Activated effector memory CD4-positive, alpha-beta T cell treated with Interleukin-2 at 50 U/mL for 16 hours (primary cell): Measurements from ENCODE around the gene GFRAL.
"Not testable (repeated sequence)": the region's sequence is repeated elsewhere in the genome, so short reads cannot be mapped to it uniquely, and the experiment has no call there.

Source experiments
- DNase-seq: peaks from one replicate; pipeline ENCODE4 v3.0.0-alpha.2; 2020

GFRAL gene, protein sequence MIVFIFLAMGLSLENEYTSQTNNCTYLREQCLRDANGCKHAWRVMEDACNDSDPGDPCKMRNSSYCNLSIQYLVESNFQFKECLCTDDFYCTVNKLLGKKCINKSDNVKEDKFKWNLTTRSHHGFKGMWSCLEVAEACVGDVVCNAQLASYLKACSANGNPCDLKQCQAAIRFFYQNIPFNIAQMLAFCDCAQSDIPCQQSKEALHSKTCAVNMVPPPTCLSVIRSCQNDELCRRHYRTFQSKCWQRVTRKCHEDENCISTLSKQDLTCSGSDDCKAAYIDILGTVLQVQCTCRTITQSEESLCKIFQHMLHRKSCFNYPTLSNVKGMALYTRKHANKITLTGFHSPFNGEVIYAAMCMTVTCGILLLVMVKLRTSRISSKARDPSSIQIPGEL

GRCh38 chr6:55327169-55327568 lies at the start of gene GFRAL:
Gene GFRAL, plus strand, starts transcription at chr6:55327469. Its CDS starts 86 bp downstream, at chr6:55327555.
- DNase-seq, result no peak

GRCh38 chr6:55277646-55278045 lies 49.6 kb upstream of the GFRAL start:
- DNase-seq, result no peak

DNA sequence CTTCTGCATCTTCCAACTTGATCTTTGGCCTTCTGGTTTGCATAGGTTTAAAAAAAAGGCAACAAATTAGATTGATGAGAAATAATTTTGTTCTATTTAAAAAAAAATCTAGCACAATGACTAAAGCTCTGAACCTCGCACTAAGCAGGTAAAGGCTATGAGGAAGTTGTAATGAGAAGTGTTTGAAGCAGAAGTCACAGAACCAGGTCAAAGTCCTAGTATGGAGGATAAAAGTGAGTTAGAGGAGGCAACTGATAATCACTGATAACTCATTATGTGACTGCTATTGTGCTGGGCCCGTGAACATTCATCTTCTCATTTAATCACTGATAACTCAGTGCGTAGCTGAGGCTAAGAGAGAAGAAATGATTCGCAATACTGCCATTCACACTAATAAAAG lies 46.1 kb upstream of the GFRAL start:
- DNase-seq, result no peak

GRCh38 chr6:55282115-55282514 lies 45.2 kb upstream of the GFRAL start:
- no peak for DNase-seq

GRCh38 chr6:55286824-55287223 lies 40.4 kb upstream of the GFRAL start:
- no peak for DNase-seq

DNA sequence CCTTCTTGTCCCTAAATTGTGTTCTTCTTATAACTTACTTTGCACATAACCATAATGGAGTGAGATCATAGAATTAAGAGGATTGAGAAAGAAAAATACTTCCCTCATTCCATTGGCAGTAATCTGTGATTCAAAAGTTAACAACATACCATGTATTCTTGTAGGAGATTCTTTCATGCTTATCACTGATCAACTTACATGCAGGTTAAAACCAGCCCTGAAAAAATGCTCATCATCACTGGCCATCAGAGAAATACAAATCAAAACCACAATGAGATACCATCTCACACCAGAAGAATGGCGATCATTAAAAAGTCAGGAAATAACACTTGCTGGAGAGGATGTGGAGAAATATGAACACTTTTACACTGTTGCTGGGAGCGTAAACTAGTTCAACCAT lies 36.5 kb upstream of the GFRAL start:
- DNase-seq, result no peak

GRCh38 chr6:55293116-55293515 lies 34.2 kb upstream of the GFRAL start:
- DNase-seq, result no peak

- DNase-seq, result not testable (repeated sequence)
Measured at GRCh38 chr6:55297214-55297613, 30.1 kb upstream of the GFRAL start.

GRCh38 chr6:55299286-55299985 lies 27.8 kb upstream of the GFRAL start:
- DNase-seq, result no peak

GRCh38 chr6:55304747-55305146 lies 22.5 kb upstream of the GFRAL start:
- DNase-seq, result no peak

- DNase-seq, result no peak
Measured at GRCh38 chr6:55319961-55320695, 7.1 kb upstream of the GFRAL start.

DNA sequence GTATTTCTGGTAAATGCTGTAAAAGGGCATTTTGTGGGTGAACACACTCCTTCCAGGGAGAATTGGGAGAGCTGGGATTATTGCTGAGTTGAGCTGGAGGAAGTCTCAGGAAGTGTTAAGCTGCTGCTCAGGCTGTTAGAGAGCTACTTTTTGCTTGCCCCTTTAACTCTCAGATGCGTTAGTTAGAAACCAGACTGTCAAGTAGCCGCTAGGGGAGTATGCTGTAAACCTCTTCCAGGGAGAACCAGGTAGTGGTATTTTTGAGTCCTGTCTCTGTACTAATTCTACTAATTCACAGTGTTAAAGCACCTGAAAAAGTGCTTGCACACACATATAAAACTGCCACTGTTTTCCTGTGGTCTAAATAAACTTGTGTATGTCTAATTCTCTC lies 6.6 kb upstream of the GFRAL start:
- no peak for DNase-seq

GRCh38 chr6:55377150-55377549 lies 49.9 kb downstream of the GFRAL start:
- no peak for DNase-seq

DNA sequence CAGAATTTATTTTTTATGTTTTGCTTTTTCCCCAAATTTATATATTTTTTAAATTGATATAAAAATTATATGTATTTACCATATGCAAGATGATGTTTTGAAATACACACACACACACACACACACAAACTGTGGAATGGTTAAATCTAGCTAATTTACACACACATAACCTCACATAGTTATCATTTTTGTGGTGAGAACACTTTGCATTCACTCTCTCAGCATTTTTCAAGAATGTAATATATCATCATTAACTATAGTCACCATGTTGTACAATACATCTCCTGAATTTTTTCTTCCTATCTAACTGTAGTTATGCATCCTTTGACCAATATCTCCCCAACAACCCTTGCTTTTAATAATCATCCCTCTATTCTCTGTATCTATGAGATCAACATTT lies 52.2 kb downstream of the GFRAL start:
- no peak for DNase-seq

- no peak for DNase-seq
Measured at GRCh38 chr6:55379895-55380294, 52.6 kb downstream of the GFRAL start.

GRCh38 chr6:55388211-55388610 lies 60.9 kb downstream of the GFRAL start:
- DNase-seq, result no peak

DNA sequence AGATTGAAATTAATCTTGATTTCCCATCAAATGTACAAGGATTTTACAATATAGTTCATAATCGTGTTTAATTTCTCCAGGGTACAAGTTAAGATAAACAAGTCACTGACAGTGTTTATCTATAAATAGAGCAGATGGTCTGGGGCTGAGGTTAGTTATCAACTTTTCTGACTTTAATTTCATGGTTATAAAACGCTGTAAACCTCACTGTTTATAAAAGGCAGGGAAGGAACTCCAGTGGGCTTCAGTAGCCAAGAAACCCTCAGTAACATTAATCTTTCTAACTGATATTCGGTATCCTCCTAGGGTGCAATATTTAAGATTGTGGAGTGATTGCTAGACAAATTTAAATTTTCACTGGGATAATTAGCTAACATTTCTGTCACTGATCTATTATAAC lies 68.6 kb downstream of the GFRAL start:
- DNase-seq, result no peak

DNA sequence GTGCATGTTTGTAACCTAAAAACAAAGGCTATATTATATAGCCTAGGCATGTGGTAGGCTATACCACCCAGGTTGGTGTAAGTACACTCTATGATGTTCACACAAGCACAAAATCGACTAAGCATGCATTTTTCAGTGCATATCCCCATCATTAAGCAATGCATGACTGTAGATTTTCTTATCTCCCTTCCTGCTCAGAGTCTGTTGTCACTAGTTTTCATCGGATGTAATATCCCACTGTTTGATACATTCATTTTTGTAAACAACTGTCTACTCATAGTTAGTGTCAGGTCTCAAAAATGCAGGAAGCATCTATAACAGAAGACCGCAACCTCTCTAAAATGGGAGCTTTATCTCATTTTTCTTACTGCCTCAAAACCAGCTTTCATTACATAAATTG lies 70.7 kb downstream of the GFRAL start:
- DNase-seq, result no peak

DNA sequence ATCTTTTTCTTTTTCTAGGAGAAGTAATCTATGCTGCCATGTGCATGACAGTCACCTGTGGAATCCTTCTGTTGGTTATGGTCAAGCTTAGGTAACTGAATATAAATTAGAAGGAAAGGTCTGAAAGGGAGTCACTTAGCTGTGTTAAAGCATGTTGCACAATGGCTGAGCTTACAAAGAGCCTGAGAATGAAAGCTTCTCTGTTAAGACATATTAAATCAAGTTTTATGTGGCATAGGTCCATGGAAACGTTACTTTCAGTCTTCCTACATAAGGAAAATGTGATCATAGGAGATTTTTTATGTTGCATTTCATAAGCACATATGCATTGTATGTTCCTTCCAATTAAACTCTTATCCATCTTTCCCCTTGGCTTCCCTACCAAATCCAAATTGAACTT lies 72.1 kb downstream of the GFRAL start:
- DNase-seq, result no peak

GRCh38 chr6:55405474-55406235 lies 78.4 kb downstream of the GFRAL start:
- DNase-seq, result no peak

- DNase-seq, result no peak
Measured at GRCh38 chr6:55410674-55411073, 83.4 kb downstream of the GFRAL start.

DNA sequence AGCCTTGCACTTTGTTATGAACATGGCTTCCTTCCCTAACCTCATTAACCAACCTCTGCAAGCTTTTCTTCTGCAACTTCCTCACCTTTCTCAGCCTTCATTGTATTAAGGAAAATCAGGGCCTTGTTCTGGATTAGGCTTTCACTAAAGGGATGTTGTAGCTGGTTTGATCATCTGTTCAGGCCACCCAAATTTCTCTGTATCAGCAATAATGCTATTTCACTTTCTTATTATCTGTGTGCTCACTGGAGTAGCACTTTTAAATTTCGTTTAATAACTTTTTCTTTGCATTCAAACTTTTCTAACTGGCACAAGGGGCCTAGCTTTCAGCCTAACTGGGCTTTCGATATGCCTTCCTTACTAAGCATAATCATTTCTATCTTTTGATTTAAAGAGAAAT lies 96.7 kb downstream of the GFRAL start:
- DNase-seq, result no peak
